HG03432 (cell line): Measurements from ENCODE around the gene ANK3.
A peak's percentile ranks its signal among the peaks of the same experiment; 100 is the strongest.

ENCODE experiments used
- ATAC-seq: cut with Tn5 transposase; IDR thresholded peaks from one replicate; pipeline ENCODE4 v1.9.1; 2021; ENCODE audit warnings: mild to moderate bottlenecking, moderate library complexity; ENCODE audit not compliant: unreplicated experiment

The ANK3 gene

GRCh38 chr10:60283397-60283796, 106.3 kb downstream of the ANK3 start:
- no peak for ATAC-seq

GRCh38 chr10:60282771-60283353, 106.8 kb downstream of the ANK3 start:
- ATAC-seq: peak; percentile 52

- no peak for ATAC-seq
These were observed 107.8 kb downstream of the ANK3 start for GRCh38 chr10:60281792-60282353.

GRCh38 chr10:60281331-60281730, 108.3 kb downstream of the ANK3 start:
- no peak for ATAC-seq

- no peak for ATAC-seq
These were observed 109.2 kb downstream of the ANK3 start for GRCh38 chr10:60280475-60280874.

- ATAC-seq: no peak
These were observed 112.0 kb downstream of the ANK3 start for GRCh38 chr10:60277656-60278055.

GRCh38 chr10:60276232-60276631, 113.4 kb downstream of the ANK3 start:
- ATAC-seq: no peak

GRCh38 chr10:60271319-60272040, 118.2 kb downstream of the ANK3 start:
- ATAC-seq: no peak

GRCh38 chr10:60270426-60270825, 119.2 kb downstream of the ANK3 start:
- ATAC-seq: no peak

- no peak for ATAC-seq
These were observed 121.9 kb downstream of the ANK3 start for GRCh38 chr10:60267802-60268201.

- ATAC-seq: no peak
These were observed 123.2 kb downstream of the ANK3 start for GRCh38 chr10:60266513-60266912.

GRCh38 chr10:60262647-60263126, 127.0 kb downstream of the ANK3 start:
- no peak for ATAC-seq

- ATAC-seq: no peak
These were observed 129.4 kb downstream of the ANK3 start for GRCh38 chr10:60260321-60260720.

- ATAC-seq: no peak
These were observed 131.3 kb downstream of the ANK3 start for GRCh38 chr10:60258429-60258797.

- no peak for ATAC-seq
These were observed 131.8 kb downstream of the ANK3 start for GRCh38 chr10:60257767-60258428.

GRCh38 chr10:60254776-60255175, 134.9 kb downstream of the ANK3 start:
- no peak for ATAC-seq

GRCh38 chr10:60253484-60253883, 136.2 kb downstream of the ANK3 start:
- ATAC-seq: no peak

GRCh38 chr10:60252688-60253087, 137.0 kb downstream of the ANK3 start:
- no peak for ATAC-seq

- no peak for ATAC-seq
These were observed 143.3 kb downstream of the ANK3 start for GRCh38 chr10:60246382-60246781.

- no peak for ATAC-seq
These were observed 150.4 kb downstream of the ANK3 start for GRCh38 chr10:60239228-60239627.

- ATAC-seq: no peak
These were observed 150.9 kb downstream of the ANK3 start for GRCh38 chr10:60238759-60239100.
